GM18907 (cell line): ENCODE results near the gene PTPRN2.
"Not testable (repeated sequence)": the region's sequence is repeated elsewhere in the genome, so short reads cannot be mapped to it uniquely, and the experiment has no call there.

Experiments
- ATAC-seq: cut with Tn5 transposase; IDR thresholded peaks from one replicate; pipeline ENCODE4 v1.9.1; 2021; ENCODE audit warnings: mild to moderate bottlenecking, moderate library complexity; ENCODE audit not compliant: unreplicated experiment

Gene PTPRN2

DNA sequence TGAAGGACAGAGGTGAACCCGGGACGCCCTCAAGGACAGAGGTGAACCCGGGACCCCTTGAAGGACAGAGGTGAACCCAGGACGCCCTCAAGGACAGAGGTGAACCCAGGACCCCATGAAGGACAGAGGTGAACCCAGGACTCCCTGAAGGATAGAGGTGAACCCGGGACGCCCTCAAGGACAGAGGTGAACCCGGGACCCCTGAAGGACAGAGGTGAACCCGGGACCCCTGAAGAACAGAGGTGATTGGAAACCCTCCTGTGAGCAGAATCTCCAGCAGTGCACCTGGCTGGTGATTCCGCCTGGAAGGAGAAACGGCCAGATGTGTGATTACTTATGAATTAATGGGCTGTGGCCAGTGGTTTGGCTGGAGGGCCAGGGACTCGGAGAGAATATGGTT, 272.3 kb downstream of the PTPRN2 start:
- ATAC-seq: no peak

DNA sequence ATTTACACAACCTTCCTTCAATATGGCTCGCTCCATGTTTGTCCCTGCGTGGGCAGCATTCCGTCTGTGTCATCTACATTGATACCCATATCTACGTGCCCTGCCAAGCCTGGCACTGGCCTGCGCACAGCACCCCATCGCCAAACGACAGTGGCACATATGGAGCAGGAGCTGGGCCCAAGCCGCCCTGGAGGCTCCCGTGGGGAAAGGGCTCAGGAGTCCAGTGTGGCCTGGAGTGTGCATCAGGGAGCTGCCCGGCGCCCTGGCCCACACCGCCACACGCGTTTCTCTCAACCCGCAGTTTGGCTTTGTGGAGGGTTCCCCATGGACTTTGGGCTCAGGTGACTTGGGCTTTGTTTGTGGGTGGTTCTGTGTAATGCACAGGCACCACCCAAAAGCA, 273.2 kb downstream of the PTPRN2 start:
- no peak for ATAC-seq

DNA sequence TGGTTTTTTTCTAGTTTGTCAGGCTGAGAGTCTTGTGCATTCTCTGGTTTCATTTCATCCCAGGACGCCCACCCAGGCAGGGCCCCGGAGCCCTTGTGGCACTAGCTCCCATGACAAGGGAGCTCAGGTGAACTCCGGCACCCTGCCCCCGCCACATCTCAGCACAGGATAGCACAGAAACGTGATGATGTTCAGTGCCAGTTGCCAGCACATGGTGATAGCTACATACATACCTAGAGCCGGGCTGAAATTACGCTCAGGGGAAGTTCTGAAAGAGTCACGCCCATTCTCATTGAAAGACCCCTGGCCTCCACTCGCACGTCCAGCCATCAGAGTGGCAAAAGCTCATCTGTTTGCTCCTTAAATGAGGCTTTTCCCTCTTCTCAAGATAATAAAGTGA, 273.7 kb downstream of the PTPRN2 start:
- ATAC-seq: no peak

DNA sequence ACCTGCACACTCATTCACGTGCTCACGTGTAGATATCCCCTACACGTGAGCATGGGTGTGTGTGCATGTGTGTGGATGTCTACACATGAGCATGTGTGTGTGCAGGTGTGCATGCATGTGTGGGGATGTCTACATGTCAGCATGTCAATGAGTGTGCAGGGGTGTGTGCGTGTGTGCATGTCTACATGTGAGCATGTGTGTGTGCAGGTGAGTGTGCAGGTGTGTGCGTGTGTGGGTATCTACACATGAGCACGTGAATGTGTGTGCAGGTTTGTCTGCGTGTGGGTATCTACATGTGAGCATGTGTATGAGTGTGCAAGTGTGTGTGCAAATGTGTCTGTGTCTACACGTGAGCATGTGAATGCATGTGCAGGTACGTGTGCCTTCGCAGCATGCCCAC, 274.8 kb downstream of the PTPRN2 start:
- no peak for ATAC-seq

DNA sequence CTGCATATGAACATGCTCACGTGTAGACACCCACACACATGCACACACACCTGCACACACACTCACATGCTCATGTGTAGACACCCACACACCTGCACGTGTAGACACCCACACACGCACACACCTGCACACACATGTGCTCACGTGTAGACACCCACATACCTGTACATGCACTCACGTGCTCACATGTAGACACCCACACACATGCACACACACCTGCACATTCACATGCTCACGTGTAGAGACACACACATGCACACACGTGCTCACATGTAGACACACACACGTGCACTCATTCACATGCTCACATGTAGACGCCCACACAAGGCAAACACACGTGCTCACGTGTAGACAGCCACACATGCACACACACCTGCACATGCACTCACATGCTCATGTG, 275.8 kb downstream of the PTPRN2 start:
- ATAC-seq: no peak

DNA sequence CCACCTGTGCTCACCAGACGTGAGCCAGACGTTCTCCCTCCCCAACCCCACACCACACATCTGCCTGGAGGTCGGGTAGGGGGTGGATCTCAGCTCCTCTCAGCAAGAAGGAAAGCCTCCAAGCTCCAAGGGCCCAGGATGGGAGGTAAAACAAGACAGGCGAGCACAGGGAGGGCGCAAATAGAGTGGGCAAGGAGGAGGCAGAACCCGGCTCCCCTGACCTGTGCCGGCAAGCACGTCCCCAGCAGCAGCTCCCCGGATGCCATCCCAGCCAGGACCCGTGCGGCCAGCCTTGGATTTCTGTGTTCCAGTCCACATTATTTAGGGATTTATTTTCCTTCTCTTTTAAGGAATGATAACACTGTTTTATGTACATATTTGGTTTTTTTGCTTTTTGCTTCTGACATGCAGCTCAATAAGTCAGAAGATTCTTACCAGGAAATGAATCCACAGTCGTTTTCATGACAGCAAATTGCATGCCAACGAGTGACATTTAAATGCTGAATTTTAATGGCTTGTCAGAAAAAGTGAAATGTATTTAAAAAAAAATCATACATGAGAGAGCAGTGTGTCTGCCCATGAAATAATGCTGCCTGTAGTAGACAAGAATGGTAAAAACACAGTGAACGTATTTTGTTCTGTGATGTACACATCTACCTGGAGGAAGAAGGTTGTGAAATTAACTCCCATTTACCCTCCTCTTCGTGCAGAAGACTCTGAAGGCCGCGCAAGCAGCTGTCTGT, 276.5 kb downstream of the PTPRN2 start:
- ATAC-seq: no peak

DNA sequence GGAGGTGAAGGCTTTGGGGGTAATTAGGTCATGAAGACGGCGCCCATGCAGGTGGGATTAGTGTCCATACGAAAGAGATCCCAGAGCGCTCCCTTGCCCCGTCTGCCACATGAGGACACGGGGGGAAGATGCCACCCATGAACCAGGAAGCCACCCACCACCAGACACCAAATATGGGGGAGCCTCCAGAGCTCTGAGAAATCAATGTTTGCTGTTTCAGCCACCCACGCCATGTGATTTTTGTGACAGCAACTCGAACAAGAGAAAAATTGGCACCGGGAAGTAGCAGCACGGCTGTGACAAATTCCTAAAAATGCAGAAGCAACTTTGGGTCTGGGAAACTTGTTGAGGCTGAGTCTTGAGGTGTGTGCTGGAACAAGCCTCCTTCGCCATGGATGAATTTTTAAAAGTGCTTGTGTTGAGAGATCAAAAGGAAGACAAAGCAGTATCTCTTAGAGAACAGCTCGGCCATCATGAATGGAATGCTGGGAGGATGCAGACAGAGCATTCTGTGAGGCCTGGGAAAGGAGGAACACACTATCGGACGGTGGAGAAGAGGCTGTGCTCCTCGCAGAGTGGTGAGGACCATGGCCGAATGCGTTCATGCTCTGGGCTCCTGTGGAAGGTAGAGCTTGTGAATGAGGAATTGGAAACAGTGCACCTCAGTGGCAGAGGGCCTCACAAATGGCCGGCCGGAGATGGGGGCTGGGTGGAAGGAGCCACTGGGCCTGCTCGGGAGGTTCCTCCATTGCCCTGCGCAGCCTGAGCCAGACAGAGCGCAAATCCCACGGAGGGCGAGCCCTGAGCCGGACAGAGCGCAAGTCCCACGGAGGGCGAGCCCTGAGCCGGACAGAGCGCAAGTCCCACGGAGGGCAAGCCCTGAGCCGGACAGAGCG, 277.5 kb downstream of the PTPRN2 start:
- no peak for ATAC-seq

DNA sequence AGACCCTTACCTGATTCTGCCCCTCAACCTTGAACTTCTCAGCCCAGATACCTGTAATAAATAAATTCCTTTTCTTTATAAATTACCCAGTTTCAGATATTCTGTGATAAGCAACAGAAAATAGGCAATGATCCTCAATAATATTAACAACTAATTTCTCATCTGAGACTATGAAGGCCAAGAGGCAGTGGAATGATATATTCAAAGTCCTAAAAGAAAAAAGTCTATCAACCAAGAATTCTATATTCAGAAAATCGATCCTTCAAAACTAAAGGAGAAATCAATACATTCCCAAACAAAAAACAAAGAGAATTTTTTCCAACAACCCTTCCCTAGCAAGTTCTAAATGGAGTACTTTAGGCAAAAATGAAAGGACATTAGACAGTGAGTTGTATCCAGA, 279.6 kb downstream of the PTPRN2 start:
- no peak for ATAC-seq

DNA sequence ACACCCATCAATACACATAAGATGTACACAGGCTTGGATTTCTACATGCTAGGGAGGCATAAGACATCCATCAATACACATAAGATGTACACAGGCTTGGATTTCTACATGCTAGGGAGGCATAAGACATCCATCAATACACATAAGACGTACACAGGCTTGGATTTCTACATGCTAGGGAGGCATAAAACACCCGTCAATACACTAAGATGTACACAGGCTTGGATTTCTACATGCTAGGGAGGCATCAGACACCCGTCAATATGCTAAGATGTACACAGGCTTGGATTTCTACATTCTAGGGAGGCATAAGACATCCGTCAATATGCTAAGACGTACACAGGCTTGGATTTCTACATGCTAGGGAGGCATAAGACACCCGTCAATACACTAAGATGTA, 283.6 kb downstream of the PTPRN2 start:
- ATAC-seq: not testable (repeated sequence)

DNA sequence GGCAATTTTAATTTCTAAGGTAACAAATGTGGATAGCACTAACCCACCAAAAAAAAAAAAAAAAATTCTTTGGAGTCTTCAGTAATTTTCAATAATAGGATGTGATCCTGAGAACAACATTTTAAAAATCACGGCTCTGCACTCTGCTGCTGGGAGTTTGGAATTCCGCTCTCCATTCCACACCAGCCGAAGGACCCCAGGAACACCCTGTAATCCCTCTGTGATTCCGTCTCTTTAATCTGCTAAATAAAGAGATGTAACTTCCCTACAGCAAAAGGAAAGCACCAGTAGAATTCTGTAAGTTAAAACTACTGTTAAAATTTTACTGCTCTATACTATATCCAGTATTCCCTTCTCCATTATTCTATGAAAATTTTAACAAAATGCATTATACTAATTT, 284.5 kb downstream of the PTPRN2 start:
- ATAC-seq: no peak

DNA sequence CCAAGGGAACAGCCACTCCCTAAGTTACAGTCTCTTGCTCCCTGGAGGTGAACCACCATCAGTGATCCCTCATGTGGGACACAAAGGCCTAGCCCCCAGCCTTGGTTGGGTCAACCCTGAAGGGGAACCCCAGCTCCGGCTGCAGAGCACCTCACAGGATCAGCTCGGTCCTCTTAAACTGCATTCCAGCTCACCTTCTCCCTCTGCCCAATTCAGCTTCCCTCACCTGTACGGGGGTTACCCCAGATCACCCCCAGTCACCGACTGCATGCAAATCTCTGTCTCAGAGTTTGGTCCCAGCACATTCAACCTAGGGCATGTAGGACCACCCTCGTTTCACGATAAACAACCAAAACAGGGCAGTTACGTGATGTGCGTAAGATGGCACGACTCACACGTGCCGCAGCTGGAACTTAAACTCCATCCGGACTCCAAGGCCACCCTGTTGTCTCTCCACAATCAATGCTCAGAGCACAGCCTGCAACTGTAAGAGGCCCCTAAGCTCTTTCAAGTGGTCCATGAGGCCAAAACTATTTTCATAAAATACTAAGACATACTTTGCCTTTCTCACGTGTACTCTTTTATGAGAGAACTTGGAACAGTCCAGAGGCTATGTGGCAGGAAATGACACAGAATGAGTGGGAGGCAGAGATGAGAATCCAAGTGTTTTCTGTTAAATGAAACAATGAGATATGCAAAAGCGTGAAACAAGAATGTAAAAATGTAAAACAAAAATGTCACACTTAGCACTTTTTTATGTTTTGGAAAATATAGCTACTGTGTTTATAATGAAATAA, 285.2 kb downstream of the PTPRN2 start:
- ATAC-seq: no peak

DNA sequence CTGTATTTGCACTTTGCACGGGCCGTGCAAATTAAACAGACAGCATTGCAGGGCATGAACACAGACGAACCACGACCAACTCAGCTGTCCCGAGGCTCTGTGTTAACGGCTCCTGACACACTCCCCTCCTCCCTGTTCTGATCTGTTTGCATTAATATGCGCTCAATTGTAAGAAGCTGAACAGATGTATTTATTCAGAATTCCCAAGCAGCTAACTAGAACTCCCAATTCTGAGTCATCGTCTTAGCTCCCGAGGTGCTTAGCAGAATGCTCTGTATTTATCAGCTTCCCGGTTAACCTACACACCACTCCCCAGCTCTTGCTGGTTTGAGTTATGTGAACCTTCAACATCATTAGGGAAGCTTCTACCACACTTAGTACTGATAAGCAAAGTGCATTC, 286.4 kb downstream of the PTPRN2 start:
- ATAC-seq: no peak

DNA sequence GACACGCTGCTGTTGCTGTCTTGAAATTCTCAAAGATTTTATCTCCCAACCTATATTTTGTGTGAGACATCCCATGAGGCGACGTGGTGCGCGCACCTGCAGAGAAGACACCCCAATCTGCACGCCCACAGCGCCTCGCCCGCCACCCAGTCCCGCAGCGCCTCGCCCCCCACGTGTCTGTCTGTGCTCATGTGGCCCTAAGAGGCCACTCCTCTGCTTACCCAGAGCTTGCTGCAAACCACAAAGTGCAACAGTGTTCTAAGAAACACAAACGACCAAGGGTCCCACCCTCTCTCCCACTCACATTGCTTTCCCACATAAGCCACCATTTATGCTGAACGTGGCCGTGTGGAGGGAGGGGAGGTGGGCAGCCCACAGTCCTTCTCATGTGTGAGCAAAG, 287.2 kb downstream of the PTPRN2 start:
- no peak for ATAC-seq

DNA sequence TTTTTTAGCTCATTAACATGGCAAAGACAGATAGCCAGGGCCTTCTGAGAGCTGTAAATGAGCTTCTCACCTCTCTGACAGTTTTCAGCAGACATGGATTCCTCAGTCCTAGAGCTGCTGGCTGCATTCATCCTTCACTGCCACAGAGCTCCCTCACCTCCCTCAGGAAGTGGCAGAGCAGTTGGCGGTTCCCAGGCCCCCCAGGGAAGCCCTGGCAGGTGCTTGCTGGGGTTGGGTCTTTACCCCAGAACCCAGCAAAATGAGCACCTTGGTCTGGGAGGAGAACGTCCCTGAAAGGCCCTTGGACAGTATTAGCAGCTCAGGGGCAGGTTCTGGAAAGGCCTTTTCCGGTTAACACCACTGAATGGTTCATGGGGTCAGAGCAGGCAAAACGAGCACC, 288.0 kb downstream of the PTPRN2 start:
- ATAC-seq: no peak

DNA sequence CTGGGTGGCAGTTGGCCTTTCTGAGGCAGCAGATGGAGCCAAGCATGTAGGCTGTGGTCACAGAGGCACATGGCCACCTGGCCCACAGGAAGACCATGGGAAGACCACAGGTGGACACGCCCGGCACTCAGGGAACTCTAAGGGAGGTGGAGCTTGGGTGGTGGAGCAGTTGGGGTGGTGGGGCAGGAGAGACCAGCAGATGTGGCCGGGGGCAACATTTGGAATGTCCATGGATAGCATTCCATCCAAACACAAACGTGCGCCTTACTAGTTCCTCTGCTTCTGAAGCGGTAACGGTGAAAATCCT, 290.9 kb downstream of the PTPRN2 start:
- no peak for ATAC-seq

DNA sequence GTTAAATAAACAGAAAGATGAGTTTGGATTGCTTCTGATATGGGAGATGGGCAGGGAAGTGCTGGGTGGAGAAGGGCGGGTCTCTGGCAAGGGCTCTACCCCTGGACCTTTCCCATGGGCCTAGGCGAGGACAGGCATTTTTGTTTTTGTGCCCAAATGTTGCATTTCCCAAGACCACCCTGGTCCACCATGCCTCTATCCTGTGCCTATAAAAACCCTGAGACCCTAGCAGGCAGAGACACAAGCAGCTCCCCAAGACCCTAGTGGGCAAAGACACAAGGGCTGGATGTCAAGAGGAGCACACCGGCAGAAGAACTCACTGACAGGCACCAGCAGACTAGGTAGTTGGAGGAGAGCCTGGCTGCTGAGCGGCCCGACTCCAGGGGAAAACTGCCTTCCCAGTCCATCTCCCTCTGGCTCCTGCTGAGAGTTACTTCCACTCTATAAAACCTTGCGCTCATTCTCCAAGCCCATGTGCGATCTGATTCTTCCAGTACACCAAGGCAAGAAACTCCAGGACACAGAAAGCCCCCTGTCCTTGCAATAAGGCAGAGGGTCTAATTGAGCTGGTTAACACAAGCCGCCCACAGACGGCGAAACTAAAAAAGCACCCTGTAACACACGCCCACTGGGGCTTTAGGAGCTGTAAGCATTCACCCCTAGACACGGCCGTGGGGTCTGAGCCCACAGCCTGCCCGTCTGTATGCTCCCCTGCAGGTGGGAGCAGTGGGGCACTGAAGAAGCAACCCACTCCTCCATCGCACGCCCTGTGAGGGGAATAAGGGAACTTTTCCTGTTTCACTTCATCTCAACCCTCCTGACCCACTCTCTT, 291.4 kb downstream of the PTPRN2 start:
- ATAC-seq: no peak

DNA sequence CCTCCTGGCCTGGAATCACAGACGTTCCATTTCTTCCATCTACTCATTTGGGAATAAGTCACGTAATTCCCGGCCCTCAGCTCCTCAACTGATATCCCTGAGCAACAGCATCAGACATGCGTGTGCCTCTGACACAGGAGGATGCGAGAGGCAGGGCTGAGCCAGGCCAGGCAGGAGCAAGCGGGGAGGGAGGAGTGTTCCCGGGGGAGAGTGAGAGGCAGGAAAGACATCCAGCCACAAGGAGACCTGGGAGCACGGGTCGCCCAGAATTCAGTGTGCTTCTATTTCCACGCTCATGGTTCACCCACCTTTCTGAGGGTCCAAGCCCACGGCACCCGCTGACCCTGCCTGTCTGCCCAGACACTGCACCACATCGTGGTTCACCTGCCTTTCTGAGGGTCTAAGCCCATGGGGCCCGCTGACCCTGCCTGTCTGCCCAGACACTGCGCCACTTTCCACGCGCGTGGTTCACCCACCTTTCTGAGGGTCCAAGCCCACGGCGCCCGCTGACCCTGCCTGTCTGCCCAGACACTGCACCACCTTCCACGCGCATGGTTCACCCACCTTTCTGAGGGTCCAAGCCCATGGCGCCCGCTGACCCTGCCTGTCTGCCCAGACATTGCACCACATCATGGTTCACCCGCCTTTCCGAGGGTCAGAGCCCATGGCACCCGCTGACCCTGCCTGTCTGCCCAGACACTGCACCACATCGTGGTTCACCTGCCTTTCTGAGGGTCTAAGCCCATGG, 293.0 kb downstream of the PTPRN2 start:
- ATAC-seq: not testable (repeated sequence)

DNA sequence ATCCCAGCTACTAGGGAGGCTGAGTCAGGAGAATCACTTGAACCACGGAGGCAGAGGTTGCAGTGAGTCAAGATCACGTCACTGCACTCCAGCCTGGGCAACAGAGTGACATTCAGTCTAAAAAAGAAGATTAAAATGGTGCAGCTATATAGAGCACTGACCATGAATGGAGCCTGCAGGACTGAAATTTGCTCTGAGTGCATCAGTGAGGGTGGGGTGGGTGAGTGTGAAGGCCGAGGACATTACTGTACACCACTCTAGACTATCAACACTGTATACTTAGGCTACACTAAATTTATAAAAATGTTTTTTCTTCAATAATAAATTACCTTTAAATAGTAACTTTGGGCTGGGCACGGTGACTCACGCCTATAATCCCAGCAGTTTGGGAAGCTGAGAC, 294.7 kb downstream of the PTPRN2 start:
- no peak for ATAC-seq

DNA sequence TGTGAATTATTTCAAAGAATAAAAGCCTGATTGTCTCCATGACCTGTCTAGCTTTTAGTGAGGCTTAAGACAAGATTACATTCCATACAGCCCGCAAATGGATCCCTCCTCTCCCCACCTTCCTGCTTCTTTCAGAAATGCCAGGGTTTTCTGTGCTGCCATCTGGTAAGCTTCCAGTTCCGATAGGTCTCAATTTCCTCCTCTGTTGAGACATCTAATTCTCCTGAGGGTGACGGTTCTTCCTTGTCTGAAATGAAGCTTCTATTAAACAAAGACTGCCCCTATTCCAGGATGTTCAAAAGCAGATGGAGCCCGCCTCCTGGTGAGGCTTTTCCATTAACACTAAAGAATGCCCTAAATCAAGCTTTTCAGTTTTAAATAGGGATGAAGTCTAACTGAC, 295.6 kb downstream of the PTPRN2 start:
- no peak for ATAC-seq
